Mesendoderm (in vitro differentiated cells): ENCODE data around the gene CYP27C1.

Experiments
- DNase-seq: peaks from one replicate; pipeline ENCODE4 v3.0.0; 2013
- H2AK5ac ChIP-seq: 2 replicates; pipeline ENCODE4 v1.6.1; 2013; ENCODE audit warnings: low read length, inconsistent platforms
- H2BK120ac ChIP-seq: 2 replicates; pipeline ENCODE4 v1.6.1; 2013; ENCODE audit warnings: low read depth, mild to moderate bottlenecking, low read length, moderate library complexity, mixed read lengths
- H2BK15ac ChIP-seq: replicated peaks from 2 replicates; pipeline ENCODE4 v1.6.1; 2013; ENCODE audit warnings: low read depth, mild to moderate bottlenecking, moderate library complexity
- H2BK5ac ChIP-seq: 2 replicates; pipeline ENCODE4 v1.6.1; 2013; ENCODE audit warnings: low read length, inconsistent platforms
- H3K18ac ChIP-seq: 2 replicates; pipeline ENCODE4 v1.6.1; 2013; ENCODE audit warnings: mild to moderate bottlenecking, low read length, mixed read lengths
- H3K23ac ChIP-seq: one replicate; pipeline ENCODE4 v1.6.1; 2013; ENCODE audit warnings: low read length
- H3K27ac ChIP-seq: 2 replicates; pipeline ENCODE4 v1.5.1; 2013; ENCODE audit warnings: low read depth, mild to moderate bottlenecking, inconsistent platforms, low read length, moderate library complexity
- H3K27me3 ChIP-seq: 2 replicates; pipeline ENCODE4 v1.6.1; 2013; ENCODE audit warnings: low read length, control low read depth, mild to moderate bottlenecking, inconsistent platforms; ENCODE audit not compliant: insufficient read depth, poor library complexity
- H3K36me3 ChIP-seq: 2 replicates; pipeline ENCODE4 v1.6.1; 2013; ENCODE audit warnings: low read length, inconsistent platforms; ENCODE audit not compliant: control insufficient read depth, insufficient read depth
- H3K4ac ChIP-seq: one replicate; pipeline ENCODE4 v1.6.1; 2013; ENCODE audit warnings: low read depth, mild to moderate bottlenecking, low read length, moderate library complexity
- H3K4me1 ChIP-seq: 2 replicates; pipeline ENCODE4 v1.6.1; 2013; ENCODE audit warnings: low read depth, low read length, inconsistent platforms; ENCODE audit not compliant: control insufficient read depth
- H3K4me2 ChIP-seq: 2 replicates; pipeline ENCODE4 v1.6.1; 2013; ENCODE audit warnings: low read length
- H3K4me3 ChIP-seq: 2 replicates; pipeline ENCODE4 v1.5.1; 2013; ENCODE audit warnings: mild to moderate bottlenecking, low read length
- H3K56ac ChIP-seq: one replicate; pipeline ENCODE4 v1.6.1; 2013; ENCODE audit warnings: low read length
- H3K79me1 ChIP-seq: 2 replicates; pipeline ENCODE4 v1.6.1; 2013; ENCODE audit warnings: low read length, inconsistent platforms
- H3K79me2 ChIP-seq: 2 replicates; pipeline ENCODE4 v1.6.1; 2013; ENCODE audit warnings: mild to moderate bottlenecking, low read length; ENCODE audit not compliant: control insufficient read depth, insufficient read depth
- H3K9ac ChIP-seq: 2 replicates; pipeline ENCODE4 v1.6.1; 2013; ENCODE audit warnings: low read length, inconsistent platforms
- H4K5ac ChIP-seq: one replicate; pipeline ENCODE4 v1.6.1; 2013; ENCODE audit warnings: low read length
- H4K8ac ChIP-seq: one replicate; pipeline ENCODE4 v1.6.1; 2013; ENCODE audit warnings: low read depth, mild to moderate bottlenecking, control low read depth, low read length, moderate library complexity
- WGBS: extraction: QIAGEN DNeasy Blood & Tissue Kit; methylation state at CpG from one replicate; pipeline ENCODE4 v1.1.7; 2013; ENCODE audit warnings: low lambda C conversion rate, missing lambda C conversion rate; ENCODE audit not compliant: insufficient coverage; ENCODE audit errors: extremely low coverage; 5-methylcytosine and 5-hydroxymethylcytosine counted together

Gene CYP27C1

GRCh38 chr2:127140538-127140937, 79.6 kb downstream of the CYP27C1 start:
- no CpG with 5 or more reads among the region's 13 CpGs for WGBS
- no peak for DNase-seq
- Histone ChIP-seq H3K4me3 (no peak overlapping the region), H4K5ac (no peak overlapping the region), H3K4me2 (no peak overlapping the region), H3K27ac (no peak overlapping the region), H3K9ac (no peak overlapping the region), H3K79me2 (no peaks in the 10 kb centered on the region), H2BK15ac (no peak overlapping the region), H2AK5ac (no peak overlapping the region), H3K4me1 (no peaks in the 10 kb centered on the region), H2BK120ac (no peak overlapping the region), H4K8ac (no peak overlapping the region), H3K23ac (no peak overlapping the region), H3K79me1 (no peaks in the 10 kb centered on the region), H3K56ac (no peak overlapping the region), H3K27me3 (no peaks in the 10 kb centered on the region), H3K36me3 (no peaks in the 10 kb centered on the region), H3K4ac (no peak overlapping the region), H2BK5ac (no peak overlapping the region), H3K18ac (no peak overlapping the region)

- Histone ChIP-seq H3K56ac (no peak overlapping the region), H3K23ac (no peak overlapping the region), H3K4me3 (no peak overlapping the region), H3K36me3 (no peaks in the 10 kb centered on the region), H4K8ac (no peak overlapping the region), H3K27ac (no peak overlapping the region), H2BK120ac (no peak overlapping the region), H3K9ac (no peak overlapping the region), H2BK15ac (no peak overlapping the region), H3K79me1 (no peaks in the 10 kb centered on the region), H4K5ac (no peak overlapping the region), H3K4me1 (no peaks in the 10 kb centered on the region), H2BK5ac (no peak overlapping the region), H3K4me2 (no peak overlapping the region), H3K79me2 (no peaks in the 10 kb centered on the region), H2AK5ac (no peak overlapping the region), H3K27me3 (no peaks in the 10 kb centered on the region), H3K18ac (no peak overlapping the region), H3K4ac (no peak overlapping the region)
- no peak for DNase-seq
- WGBS, result no CpG with 5 or more reads among the region's 2 CpGs
Measured at GRCh38 chr2:127139766-127140165, 80.3 kb downstream of the CYP27C1 start.

DNA sequence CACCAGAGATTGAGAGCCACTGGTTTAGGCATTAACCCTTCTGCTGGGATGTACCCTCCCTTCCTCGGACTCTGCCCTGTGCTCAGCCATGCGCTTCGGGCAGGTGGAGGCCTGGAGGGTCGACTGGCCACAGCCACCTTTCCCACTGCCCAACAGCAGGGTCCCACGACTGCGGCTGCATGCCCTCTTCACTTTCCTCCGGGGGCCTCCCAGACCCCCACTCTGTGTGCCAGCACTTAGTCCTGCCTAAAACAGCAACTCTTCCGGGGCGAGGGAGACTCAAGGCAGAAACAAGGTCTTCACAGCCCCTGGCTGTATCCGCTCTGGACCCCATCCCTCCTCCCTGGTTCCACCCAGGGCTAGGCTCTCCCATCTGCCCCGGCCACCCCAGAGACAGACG, 81.8 kb downstream of the CYP27C1 start:
- H3K27ac ChIP-seq, result no peak overlapping the region

DNA sequence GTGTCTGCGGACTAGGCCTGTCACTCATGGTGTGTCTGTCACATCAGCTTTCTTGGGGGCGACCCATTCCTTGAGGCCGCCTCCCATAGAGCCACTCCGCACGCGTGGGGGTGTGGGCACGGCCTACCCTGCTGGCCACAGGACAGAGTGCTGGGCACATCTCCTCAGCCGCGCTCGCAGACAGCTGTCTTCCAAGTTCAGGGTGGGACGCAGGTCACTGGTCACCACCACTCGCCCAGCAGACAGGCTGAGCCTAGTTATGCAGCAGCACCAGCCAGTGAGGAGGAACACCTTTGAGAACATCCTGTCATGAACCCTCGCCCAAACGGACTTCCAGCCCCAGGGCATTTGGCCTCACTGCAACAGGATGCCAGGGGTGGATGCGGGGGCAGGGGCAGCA, 82.4 kb downstream of the CYP27C1 start:
- Histone ChIP-seq H3K79me2 (no peaks in the 10 kb centered on the region), H2BK5ac (no peak overlapping the region), H3K23ac (no peak overlapping the region), H3K4me2 (no peak overlapping the region), H4K5ac (no peak overlapping the region), H3K4ac (no peak overlapping the region), H3K9ac (no peak overlapping the region), H3K36me3 (no peaks in the 10 kb centered on the region), H3K18ac (no peak overlapping the region), H2BK15ac (no peak overlapping the region), H4K8ac (no peak overlapping the region), H3K79me1 (no peaks in the 10 kb centered on the region), H3K4me1 (no peaks in the 10 kb centered on the region), H3K27me3 (no peaks in the 10 kb centered on the region), H3K56ac (no peak overlapping the region), H2AK5ac (no peak overlapping the region), H3K4me3 (no peak overlapping the region), H3K27ac (no peak overlapping the region), H2BK120ac (no peak overlapping the region)
- DNase-seq, result no peak
- WGBS, result no CpG with 5 or more reads among the region's 15 CpGs

More for the DNA sequence above, 81.8 kb downstream of the CYP27C1 start:
- Histone ChIP-seq H3K36me3 (no peaks in the 10 kb centered on the region), H3K9ac (no peak overlapping the region), H4K8ac (no peak overlapping the region), H3K18ac (no peak overlapping the region), H4K5ac (no peak overlapping the region), H2BK15ac (no peak overlapping the region), H3K79me1 (no peaks in the 10 kb centered on the region), H3K27me3 (no peaks in the 10 kb centered on the region), H3K23ac (no peak overlapping the region), H2BK5ac (no peak overlapping the region), H2AK5ac (no peak overlapping the region), H3K4me3 (no peak overlapping the region), H3K4me2 (no peak overlapping the region), H3K79me2 (no peaks in the 10 kb centered on the region), H2BK120ac (no peak overlapping the region), H3K4ac (no peak overlapping the region), H3K4me1 (no peaks in the 10 kb centered on the region), H3K56ac (no peak overlapping the region)
- DNase-seq, result no peak
- WGBS, result no CpG with 5 or more reads among the region's 12 CpGs

GRCh38 chr2:127137225-127137624, 82.9 kb downstream of the CYP27C1 start:
- WGBS, result no CpG with 5 or more reads among the region's 12 CpGs
- H3K79me1 ChIP-seq, result no peaks in the 10 kb centered on the region
- no peak for DNase-seq
- no peak overlapping the region for H3K4me2 ChIP-seq
- H2BK15ac ChIP-seq, result no peak overlapping the region
- no peak overlapping the region for H3K27ac ChIP-seq
- H3K4me3 ChIP-seq, result no peak overlapping the region
- H3K4me1 ChIP-seq, result no peaks in the 10 kb centered on the region
- H3K23ac ChIP-seq, result no peak overlapping the region
- H3K18ac ChIP-seq, result no peak overlapping the region
- H3K79me2 ChIP-seq, result no peaks in the 10 kb centered on the region
- H4K8ac ChIP-seq, result no peak overlapping the region
- H3K56ac ChIP-seq, result no peak overlapping the region
- no peak overlapping the region for H3K4ac ChIP-seq
- no peak overlapping the region for H2AK5ac ChIP-seq
- no peak overlapping the region for H2BK120ac ChIP-seq
- H3K9ac ChIP-seq, result no peak overlapping the region
- no peak overlapping the region for H4K5ac ChIP-seq
- no peak overlapping the region for H2BK5ac ChIP-seq
- no peaks in the 10 kb centered on the region for H3K27me3 ChIP-seq
- no peaks in the 10 kb centered on the region for H3K36me3 ChIP-seq
